ENCODE results near the gene KRTAP10-7.

DNA sequence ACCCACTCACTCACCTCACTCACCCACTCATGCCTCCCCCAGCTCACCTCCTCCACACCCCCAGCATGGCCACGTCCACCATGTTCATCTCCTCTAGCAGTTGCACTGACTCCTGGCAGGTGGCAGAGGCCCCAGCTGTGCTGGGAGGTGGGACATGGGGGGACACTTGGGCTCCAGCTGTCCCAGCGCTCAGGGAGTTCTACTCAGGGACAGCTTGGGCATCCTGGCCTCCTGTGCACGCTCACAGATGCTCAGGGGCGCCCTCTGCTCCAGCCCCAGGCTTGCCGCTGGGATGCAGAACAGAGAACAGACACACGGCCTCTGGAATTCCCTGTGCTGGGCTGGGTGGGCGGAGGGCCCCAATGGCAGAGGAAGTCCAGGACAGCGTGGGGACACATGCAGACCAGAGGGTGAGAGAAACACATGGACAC is 16.7 kb downstream of the KRTAP10-7 start:
- TF ChIP-seq, protein P1, sequence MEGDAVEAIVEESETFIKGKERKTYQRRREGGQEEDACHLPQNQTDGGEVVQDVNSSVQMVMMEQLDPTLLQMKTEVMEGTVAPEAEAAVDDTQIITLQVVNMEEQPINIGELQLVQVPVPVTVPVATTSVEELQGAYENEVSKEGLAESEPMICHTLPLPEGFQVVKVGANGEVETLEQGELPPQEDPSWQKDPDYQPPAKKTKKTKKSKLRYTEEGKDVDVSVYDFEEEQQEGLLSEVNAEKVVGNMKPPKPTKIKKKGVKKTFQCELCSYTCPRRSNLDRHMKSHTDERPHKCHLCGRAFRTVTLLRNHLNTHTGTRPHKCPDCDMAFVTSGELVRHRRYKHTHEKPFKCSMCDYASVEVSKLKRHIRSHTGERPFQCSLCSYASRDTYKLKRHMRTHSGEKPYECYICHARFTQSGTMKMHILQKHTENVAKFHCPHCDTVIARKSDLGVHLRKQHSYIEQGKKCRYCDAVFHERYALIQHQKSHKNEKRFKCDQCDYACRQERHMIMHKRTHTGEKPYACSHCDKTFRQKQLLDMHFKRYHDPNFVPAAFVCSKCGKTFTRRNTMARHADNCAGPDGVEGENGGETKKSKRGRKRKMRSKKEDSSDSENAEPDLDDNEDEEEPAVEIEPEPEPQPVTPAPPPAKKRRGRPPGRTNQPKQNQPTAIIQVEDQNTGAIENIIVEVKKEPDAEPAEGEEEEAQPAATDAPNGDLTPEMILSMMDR (conservative IDR thresholded peaks at IDR 0.05; ENCODE audit: low read length): no peak
- no peak for TF ChIP-seq EZH2phosphoT487 (IDR thresholded peaks at IDR 0.05; ENCODE audit: borderline replicate concordance)

All from Loucy (cell line).